NCI-H128 (cell line): ENCODE data around the gene OR5AU1.

Source experiments
- DNase-seq: peaks from one replicate; lab custom pipeline; 2025; ENCODE audit not compliant: unreplicated experiment; lab: John Stamatoyannopoulos, UW

OR5AU1 gene

GRCh38 chr14:21108791-21109190 is 47.1 kb downstream of the OR5AU1 start:
- DNase-seq = no peak

- no peak for DNase-seq
These were observed 48.5 kb downstream of the OR5AU1 start for GRCh38 chr14:21107283-21107800.

- DNase-seq = peak; percentile 53
These were observed 49.2 kb downstream of the OR5AU1 start for GRCh38 chr14:21106498-21107282.

GRCh38 chr14:21106176-21106497 is 49.7 kb downstream of the OR5AU1 start:
- no peak for DNase-seq

- no peak for DNase-seq
These were observed 50.8 kb downstream of the OR5AU1 start for GRCh38 chr14:21105095-21105494.
